GM19099 (cell line): ENCODE results near the gene SLC28A1.

ENCODE experiments used
- POLR2A ChIP-seq: IDR thresholded peaks from 3 replicates; pipeline ENCODE4 v1.6.1; 2011; ENCODE audit warnings: low read depth; ENCODE audit not compliant: insufficient read length; ENCODE audit errors: extremely low read depth

SLC28A1 gene

DNA sequence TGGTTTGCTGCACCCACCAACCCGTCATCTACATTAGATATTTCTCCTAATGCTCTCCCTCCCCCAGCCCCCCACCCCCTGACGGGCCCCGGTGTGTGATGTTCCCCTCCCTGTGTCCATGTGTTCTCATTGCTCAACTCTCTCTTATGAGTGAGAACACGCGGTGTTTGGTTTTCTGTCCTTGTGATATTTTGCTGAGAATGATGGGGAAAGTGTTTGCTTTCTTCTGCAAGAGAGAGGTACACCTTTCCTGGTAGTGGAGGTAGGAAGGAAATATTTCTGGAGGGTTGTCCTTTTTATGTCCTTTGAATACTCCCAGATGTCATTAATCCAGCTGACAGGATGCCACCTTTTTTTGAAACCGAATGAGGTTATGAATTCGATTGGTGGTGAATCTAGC lies 10.5 kb upstream of the SLC28A1 start:
- no peak for TF ChIP-seq POLR2A

DNA sequence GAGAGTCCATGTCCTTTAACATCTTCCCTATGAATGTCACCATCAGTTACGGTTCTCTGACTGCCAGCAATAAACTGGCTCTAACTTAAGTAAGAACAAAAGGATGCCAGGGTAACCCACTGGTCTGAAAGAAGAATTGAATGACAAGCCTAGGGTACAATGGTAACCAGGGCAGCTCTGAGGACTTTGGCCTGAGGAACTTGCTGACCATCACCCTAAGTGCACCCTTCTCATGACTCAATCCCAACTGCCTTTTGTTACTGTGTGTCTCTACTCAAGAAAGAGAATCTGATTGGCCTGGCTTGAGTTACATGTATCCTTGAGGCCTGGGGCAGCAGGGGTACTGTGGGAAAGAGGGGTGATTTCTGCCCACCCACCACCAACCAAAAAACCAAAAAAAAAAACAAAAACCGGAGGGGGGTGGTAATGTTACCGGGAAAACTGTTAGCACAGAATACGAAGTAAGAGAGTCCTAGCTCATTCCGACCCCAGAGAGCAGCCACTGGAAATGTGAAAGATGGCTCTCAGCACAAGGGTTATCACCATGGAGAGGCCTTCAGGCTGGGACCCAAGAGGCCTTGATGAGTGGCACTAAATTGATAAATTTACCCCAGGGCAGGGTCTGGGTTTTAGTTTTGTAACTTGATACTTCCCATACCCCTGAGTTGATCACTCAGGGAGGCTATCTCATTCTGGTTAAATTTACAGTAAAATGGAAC lies 9.3 kb upstream of the SLC28A1 start:
- TF ChIP-seq POLR2A = no peak

DNA sequence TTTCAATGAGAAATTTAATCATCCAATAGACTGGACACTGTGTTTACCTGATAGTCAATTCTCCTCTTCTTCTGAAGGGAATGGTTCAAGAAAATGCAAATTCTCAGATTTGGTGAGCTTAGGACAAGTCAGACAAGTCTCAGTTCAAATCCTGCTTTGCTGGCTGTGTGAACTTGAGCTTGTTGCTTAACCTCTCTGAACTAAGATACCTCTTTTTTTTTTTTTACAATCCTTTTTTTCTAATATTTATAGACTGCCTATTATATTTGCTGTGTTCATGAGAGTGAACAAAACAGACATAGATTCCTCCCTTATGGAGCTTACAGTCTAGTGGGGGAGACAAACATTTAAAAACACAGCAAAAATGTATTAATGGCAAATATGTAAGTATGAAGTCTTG lies 8.2 kb upstream of the SLC28A1 start:
- TF ChIP-seq POLR2A = no peak

DNA sequence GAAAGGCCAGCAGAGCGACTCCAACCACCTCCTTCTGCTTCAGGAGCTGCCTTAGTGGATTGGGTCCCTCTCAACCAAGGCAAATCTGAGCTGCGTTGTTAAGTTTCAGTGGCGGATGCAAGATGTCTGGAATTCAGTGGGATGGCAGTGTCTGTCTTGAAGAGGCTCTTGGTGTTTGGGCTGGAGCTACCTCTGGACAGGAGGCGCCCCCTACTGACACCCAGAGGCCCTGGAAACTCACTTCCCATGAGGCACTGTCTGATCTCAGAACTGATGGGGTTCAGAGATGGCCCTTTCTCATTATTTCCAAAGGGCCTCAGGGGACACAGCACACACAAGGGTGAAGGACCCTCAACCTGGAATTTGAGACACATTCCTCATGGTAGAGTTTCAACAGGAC lies 6.0 kb upstream of the SLC28A1 start:
- no peak for TF ChIP-seq POLR2A

DNA sequence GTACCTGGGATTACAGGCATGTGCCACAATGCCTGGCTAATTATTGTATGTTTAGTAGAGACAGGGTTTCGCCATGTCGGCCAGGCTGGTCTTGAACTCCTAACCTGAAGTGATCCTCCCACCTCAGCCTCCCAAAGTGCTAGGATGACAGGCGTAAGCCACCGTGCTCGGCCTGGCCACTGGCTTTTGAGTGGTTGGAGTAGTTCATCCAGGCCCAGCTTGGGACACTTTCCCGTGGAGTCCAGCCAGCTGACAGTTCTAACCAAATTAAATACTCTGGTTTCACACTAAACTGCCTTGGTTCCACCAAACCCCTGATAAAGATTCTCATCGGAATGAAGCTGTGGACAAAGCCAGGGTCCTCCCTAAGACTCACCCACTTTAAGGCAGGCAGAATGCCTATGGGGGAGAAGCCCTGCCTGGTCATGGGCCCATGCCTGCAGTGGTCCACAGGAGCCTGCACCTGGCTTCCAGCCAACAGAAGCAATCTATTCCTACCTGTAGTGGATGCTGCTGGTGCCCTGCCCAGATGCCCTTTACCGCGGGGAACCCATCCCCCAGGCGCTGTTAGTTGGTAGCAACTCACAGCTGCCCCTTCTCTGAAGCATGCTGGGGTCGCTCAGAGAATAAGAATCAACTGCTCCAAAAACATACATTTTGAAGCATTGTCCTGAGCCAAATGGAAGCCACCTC lies 5.2 kb upstream of the SLC28A1 start:
- TF ChIP-seq POLR2A = no peak

DNA sequence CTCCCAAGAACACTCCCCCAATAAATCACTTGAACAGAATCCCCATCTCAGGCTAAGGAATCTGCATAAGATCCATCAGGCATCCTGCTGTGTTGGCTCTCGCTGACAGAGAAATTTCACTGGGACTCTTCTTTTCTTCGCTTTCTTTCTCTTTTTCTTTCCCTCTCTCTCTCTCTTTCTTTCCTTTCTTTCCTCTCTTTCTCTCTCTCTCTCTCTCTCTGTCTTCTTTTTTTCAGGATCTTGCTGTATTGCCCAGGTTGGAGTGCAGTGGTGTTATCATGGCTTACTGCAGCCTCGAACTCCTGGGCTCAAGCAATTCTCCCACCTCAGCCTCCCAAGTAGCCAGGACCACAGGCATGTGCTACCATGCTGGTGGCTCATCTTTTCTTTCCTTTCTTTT lies 4.5 kb upstream of the SLC28A1 start:
- no peak for TF ChIP-seq POLR2A

DNA sequence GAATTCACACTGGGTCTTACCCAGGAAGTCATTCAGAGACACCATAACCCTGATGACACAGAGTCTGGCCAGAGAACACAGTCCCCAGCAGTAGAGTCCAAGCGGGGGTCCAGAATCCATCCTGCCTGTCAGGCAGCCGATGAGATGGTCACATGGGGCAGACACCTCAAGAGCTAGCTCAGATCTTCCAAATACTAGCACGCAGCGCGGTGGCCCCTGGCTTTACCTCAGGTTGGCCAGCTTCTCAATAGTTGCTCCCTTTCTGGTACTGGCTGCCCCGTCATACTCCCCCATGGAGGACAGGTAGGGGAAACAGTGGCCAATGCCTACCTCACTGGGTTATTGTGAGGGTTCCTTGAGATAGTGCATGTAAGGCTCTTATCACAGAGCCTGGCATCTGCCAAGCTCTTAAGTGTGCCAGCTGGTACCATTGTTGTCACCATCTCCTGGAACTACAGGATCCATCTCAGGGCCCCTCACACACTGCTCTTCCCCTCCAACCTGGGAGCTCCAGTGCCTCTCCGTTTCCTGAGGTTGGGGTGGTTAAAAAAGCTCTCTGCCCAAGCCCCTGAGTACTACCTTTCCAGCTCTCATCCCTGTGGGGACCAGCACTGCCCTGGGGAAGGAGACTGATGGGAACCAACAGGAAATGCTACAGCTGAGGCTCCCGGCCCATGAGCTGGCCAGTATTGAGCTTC lies 3.5 kb upstream of the SLC28A1 start:
- TF ChIP-seq POLR2A = no peak

DNA sequence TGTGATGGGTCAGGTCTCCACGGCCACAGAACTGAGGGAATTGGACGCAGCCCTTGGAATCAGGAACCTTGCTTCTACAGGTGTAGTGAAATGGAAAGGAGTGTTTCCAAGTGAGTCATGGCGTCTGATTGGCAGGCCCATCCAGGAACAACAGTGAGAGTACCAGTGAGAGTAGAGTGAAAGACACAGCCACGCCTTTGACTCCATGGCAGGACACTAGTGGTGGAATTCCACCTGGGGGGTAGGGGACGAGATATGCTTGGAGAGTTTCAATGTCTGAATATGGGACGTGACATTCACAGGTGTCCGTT lies 3.0 kb upstream of the SLC28A1 start:
- no peak for TF ChIP-seq POLR2A

DNA sequence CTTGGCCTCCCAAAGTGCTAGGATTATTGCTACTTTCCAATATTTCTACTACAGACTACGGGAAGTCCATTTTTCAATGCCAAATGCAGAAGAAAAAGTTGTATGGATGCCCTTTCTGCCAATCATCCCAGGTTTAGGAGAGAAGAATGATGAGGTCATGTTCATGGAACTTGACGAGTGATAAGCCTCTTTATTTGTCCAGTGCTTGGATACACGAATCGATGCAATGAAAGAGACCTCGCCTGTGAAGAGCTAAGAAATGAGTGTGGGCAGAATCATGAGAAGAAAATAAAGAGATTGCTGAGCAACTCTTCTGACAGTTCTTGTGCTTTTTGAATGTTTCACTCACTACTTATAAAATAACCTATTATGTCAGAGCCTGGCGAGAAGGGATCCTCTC lies 996 bp upstream of the SLC28A1 start:
- TF ChIP-seq POLR2A = no peak

DNA sequence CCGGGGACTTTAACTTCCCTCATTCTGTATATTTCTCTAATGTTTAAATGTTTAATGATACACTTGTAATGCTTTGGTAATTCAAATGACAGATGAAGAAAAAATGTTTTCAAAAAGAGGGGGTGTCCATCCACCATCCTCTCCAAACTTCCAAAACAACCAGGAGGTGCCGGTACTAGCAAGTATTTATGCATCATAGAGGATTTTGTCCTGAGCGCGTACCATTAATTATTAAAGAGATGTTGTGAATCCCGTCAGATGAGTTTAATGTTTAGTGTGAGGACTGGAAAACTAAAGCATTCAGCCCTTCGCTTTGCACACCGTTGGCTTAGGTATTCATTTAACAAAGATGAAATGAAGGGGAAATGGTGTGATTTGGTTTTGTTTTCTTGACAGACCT lies 1.3 kb downstream of the SLC28A1 start:
- TF ChIP-seq POLR2A = no peak

DNA sequence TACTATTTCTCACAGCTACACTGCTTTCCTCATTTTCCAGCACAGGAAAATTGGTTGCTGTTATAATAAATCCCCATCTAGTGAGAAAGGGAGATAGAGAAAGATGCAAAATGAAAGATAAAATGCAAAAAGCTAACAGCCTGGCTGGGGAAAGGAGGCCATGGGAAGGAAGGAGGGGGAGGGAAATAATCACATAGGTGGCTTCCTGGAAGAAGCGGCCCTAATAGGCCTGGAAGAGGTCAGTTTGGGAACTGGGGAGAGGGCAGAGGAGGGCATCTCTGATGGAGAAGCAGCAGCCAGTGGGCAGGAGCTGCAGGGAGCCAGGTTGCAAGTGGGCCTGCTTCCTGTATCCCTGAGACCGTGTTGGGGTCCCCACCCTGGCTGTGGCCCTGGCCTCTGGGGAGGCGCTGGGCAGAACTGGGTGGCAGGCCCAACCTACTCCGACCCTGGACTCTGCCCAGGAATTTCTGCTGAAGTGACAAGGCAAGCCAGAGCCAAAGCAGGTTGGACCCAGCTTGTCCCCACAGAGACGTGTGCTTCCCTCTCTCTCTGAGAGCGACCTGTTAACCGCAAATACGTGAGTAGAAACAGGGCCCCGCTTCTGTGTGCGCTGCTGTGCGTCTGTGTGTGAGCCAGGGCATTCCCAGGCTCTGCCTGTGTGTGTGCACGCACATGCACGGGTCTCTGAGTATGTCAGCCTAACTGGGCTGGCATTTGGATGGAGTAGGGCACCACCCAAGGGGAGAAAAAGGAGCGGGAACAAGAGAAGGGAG lies 1.9 kb downstream of the SLC28A1 start:
- no peak for TF ChIP-seq POLR2A

DNA sequence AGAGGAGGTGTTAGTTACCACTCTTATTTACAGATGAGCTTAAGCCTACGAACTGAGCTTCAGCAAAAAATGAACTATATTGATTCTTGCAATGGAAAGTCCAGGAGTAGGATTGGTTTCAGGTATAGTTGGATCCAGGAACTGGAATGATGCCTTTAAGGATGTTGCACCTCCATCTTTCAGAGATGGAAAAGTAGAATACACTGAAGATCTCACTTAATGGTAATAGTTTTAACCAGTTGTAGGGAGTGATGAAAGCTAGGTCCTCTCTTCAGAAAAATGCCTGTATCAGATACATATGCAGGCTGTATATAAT lies 2.5 kb downstream of the SLC28A1 start:
- TF ChIP-seq POLR2A = no peak

DNA sequence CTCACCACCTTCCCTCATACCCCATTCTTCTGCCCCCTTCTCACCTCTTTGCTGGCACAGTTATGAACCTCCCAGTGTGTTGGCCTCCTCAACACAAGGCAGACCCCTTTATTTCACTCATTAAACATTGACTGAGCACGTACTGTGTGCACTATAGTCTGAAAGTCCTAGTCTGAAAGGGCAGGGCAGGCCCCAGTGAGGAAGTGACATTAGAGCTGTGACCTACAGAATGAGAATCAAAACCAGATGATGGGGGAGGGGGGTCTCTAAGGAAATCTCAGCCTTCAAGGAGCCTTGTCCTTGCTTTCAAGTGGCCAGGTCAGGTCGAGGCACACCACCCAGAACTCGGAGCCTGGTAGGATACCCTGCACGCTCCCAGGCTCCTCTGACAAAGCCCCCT lies 3.5 kb downstream of the SLC28A1 start:
- TF ChIP-seq POLR2A = no peak

DNA sequence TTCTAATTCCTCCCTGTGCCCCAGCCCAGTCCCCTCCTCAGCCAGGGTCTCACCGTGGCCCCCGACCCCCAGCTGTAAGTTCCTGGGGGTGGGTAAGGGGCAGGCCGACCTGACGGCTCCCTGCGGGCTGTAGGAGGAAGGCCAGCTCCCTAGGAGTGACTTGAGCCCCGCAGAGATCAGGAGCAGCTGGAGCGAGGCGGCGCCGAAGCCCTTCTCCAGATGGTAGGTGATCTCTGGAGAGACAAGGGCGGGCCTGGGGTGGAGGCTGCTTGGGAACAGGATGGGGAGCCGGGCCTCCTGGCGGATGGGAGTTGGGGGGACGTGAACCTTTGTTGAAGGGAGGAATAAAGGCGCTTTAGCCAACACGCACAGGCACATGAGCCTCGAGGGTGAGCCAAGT lies 4.2 kb downstream of the SLC28A1 start:
- TF ChIP-seq POLR2A = no peak

DNA sequence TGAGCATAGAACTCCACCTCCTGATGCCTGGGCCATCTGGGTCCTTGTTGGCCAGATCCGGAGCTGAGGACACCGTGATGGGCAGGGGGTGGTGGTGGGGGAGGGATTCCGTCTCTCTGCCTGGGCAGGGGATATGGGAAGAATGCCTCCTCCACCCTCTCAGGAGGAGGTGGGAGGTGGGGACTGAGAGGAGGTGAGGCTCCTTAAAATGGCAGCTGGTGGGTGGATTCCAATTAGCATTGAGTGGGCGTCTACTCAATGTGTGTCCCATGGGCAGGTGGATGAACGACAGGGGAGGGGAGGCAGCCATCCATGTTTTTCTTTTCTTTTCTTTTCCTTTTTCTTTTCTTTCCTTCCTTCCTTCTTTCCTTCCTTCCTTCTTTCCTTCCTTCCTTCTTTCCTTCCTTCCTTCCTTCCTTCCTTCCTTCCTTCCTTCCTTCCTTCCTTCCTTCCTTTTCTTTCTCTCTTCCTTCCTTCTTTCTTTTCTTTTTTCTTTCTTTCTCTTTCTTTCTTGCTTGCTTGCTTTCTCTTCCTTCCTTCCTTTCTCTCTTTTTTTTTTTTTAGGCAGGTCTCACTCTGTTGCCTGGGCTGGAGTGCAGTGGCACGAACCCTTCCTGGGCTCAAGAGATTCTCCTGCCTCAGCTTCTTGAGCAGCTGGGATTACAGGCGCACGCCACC lies 5.0 kb downstream of the SLC28A1 start:
- no peak for TF ChIP-seq POLR2A

DNA sequence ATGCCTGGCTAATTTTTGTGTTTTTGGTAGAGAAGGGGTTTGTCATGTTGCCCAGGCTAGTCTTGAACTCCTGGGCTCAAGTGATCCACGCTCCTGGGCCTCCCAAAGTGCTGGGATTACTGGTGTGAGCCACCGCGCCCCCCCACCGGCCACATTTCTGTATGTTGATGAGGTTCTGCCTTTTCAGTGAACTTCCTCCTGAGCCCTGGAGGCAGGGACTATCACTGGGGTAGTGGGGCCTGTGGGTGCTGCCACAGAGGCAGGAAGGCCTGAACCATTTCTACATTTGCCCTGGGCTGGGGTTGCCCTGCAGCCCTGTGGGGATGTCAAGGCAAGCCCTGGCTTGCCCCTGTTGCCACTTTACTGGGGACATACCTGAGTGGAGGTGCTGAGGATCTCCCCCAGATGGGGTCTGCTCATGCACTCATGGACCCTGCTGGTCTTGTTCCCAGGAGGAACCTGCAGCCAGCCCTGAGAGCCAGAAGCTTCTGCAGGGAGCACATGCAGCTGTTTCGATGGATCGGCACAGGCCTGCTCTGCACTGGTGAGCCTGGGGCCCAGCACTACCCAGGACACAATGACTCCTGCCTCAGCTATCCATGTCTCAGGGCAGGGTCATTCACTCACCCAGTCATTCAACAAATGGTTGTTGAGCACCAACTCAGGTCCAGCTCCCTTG lies 5.7 kb downstream of the SLC28A1 start:
- TF ChIP-seq POLR2A = no peak
